DND-41 (cell line): ENCODE results near the gene TPPP.

Source experiments
- CTCF ChIP-seq: IDR thresholded peaks from 2 replicates; pipeline ENCODE4 v1.5.1; 2012; ENCODE audit warnings: borderline replicate concordance, low read length, moderate library complexity, mild to moderate bottlenecking; ENCODE audit not compliant: poor library complexity, severe bottlenecking; ENCODE audit errors: extremely low read depth
- EZH2 ChIP-seq: IDR thresholded peaks from 3 replicates; pipeline ENCODE4 v1.6.1; 2012; ENCODE audit warnings: borderline replicate concordance, low read depth, mild to moderate bottlenecking, moderate library complexity, low read length, inconsistent platforms; ENCODE audit not compliant: severe bottlenecking

DNA sequence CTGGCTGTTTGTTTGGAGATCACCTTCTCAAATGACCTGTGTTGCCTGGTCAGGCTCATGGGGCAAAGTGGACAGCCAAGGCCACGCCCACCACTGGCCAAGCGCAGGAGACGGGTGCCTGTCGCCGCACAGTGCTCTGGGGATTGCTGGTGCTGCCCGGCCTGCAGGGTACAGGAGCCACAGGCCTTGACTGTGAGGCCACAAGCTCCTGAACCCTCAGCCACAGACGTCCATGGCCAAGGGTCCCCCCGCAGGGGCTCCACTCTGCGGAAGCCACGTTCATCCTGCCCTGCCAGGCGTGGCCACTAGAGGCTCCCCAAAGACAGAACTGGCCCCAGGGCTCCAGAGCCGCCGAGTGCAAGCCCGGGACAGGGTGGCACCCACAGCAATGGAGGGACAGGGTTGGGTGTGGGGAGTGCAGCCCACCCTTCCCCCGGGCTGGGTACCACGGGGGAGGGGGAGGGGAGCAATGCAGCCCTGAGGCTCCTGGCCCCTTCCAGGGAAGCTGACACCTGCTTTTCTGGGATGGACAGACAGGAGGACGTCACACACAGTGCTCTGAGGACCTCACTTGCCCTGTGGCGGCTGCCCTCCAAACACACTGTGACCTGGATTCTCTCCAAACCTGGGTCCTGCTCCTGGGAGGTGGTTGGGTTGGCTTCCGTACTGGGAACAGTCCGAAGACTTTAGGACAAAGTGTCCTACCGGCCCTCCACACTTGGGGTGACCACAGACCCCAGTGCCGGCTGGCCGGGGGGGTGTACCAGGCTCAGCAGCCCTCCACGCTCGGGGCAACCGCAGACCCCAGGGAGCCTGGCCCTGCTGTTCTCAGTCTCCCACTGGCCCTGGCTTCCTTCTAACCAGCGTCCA is 21.5 kb downstream of the TPPP start:
- TF ChIP-seq CTCF = peak; percentile 85
- no peak for TF ChIP-seq EZH2
